Heart left ventricle (tissue), 16 donors: ENCODE data around the gene RAD51. TPM values are rescaled to one million over a fixed set of nuclear protein-coding genes. Genes with fewer than 3 reads are reported as not detected.
A peak's percentile ranks its signal among the peaks of the same experiment; 100 is the strongest.

Source experiments
- ATAC-seq, 4 donors: fragments of 200-7000 bp; cut with Tn5 transposase; one replicate each; pipeline ENCODE4 v1.9.1; 2020 to 2022; ENCODE audit warnings: moderate library complexity in 4 of 4, mild to moderate bottlenecking in 3 of 4, moderate number of reproducible peaks in 1 of 4
- DNase-seq, 5 donors: peaks; one replicate each; pipeline ENCODE4 v3.0.0-alpha.2; 2020
- H3K27ac ChIP-seq, 12 donors: fragments of 200-600 bp; sonication (generic) in 4 of 12; one replicate each; pipeline versions ENCODE4 v1.5.0 to v1.8.0; 2016 to 2022; ENCODE audit warnings: mild to moderate bottlenecking in 2 of 12
- H3K27me3 ChIP-seq, 9 donors: fragments of 200-600 bp; sonication (generic) in 2 of 9; one replicate each; pipeline versions ENCODE4 v1.5.1 to v1.8.0; 2016 to 2022; ENCODE audit warnings: mild to moderate bottlenecking in 3 of 9
- H3K36me3 ChIP-seq, 9 donors: fragments of 200-600 bp; sonication (generic) in 2 of 9; one replicate each; pipeline versions ENCODE4 v1.5.0 to v1.8.0; 2018 to 2022; ENCODE audit warnings: mild to moderate bottlenecking in 2 of 9
- H3K4me1 ChIP-seq, 12 donors: fragments of 200-600 bp; sonication (generic) in 4 of 12; one replicate each; pipeline versions ENCODE4 v1.5.0 to v1.8.0; 2016 to 2022; ENCODE audit warnings: mild to moderate bottlenecking in 3 of 12
- H3K4me3 ChIP-seq, 12 donors: fragments of 200-600 bp; sonication (generic) in 4 of 12; one replicate each; pipeline versions ENCODE4 v1.5.0 to v1.8.0; 2017 to 2022; ENCODE audit warnings: mild to moderate bottlenecking in 9 of 12, moderate library complexity in 4 of 12
- H3K9me3 ChIP-seq, 12 donors: fragments of 200-600 bp; sonication (generic) in 4 of 12; one replicate each; pipeline versions ENCODE4 v1.5.0 to v1.8.0; 2016 to 2022; ENCODE audit warnings: mild to moderate bottlenecking in 1 of 12
- CTCF ChIP-seq, 12 donors: fragments of 200-600 bp; sonication (generic) in 4 of 12; IDR thresholded peaks; one replicate each; pipeline versions ENCODE4 v1.5.0 to v1.8.0; 2018 to 2022; ENCODE audit warnings: antibody characterized with exemption in 12 of 12, mild to moderate bottlenecking in 5 of 12
- POLR2A ChIP-seq, 2 donors: fragments of 450-650 bp; IDR thresholded peaks; one replicate each; pipeline ENCODE4 v1.6.1; 2017; ENCODE audit warnings: antibody characterized with exemption in 2 of 2, mild to moderate bottlenecking in 2 of 2, moderate library complexity in 2 of 2
- WGBS, 4 donors: extraction: QIAGEN DNeasy Blood & Tissue Kit in 2 of 4; methylation state at CpG; one replicate each; pipeline versions ENCODE4 v1.1.5 to v1.1.7; 2013 to 2018; 5-methylcytosine and 5-hydroxymethylcytosine counted together
- intact Hi-C, 10 donors: fragments of 100-400 bp; cut with DNase I; formaldehyde crosslinking; loops; one replicate each; pipeline versions ENCODE4 v1.11.1 to v1.14.2; 2022
- polyA plus RNA-seq, 2 donors: library from polyadenylated mRNA; stranded (reverse); fragments of 200-250 nt; gene quantifications; one replicate each; pipeline ENCODE4 v1.2.3, GENCODE V29; 2013
- total RNA-seq, 9 donors: library from RNA; depleted of rRNA in 2 of 9; stranded (reverse); fragments of >200 nt in 2 of 9; fragmentation: NEBNext Ultra II Directional in 3 of 9; extraction: Animal tissue kit (Norgen Biotek cat#: 25700) in 3 of 9; gene quantifications; one replicate each; pipeline versions ENCODE4 v1.1.0 to v1.2.4, GENCODE V29; 2016 to 2023
- donor health status: ischemic (EF 13 %, LVEDD 7.1; RV severe dilation, severe dysfunction).
- donor health status: healthy with polysubstance abuse.
- donor health status: DM: no; HTN: yes; CAD: no.
- donor health status: DM: no; HTN: no; CAD: no.
- donor health status: ischemic (EF 25% LVEDD 6.9; RV normal size, moderate dysfunction).
- donor health status: ischemic (EF 25% LVEDD 5.7; RV mildly dilated, moderate dysfunction).
- donor health status: healthy.
- donor health status: DM: yes; HTN: yes; CAD: no.
- donor health status: ischemic (EF 35%, LVEDD 5.7; RV mildly dilated, moderate dysfunction).
- donor health status: nonischemic (EF 11% LVEDD 7.7; RV severe dilation, severe dysfunction).
- donor health status: DM: yes; HTN: yes; CAD: no.
- donor health status: PGD.
- donor health status: ischemic (EF 29% LVEDD 5.4; RV normal size, mild dysfunction).
- donor health status: nonischemic (EF 23%, LVEDD 6.1; RV moderate dilation, normal function).

Gene RAD51
- total and polyA plus RNA-seq, 11 donors = 0.15 to 3.9 (median 0.56) TPM; not detected in 2

GRCh38 chr15:40775007-40775406 is 80.0 kb downstream of the RAD51 start:
- DNase-seq (no peak), ATAC-seq (no peak)
- H3K27ac ChIP-seq = no peak overlapping the region
- H3K9me3 ChIP-seq = no peaks in the 10 kb centered on the region
- peaks cover 2 to 96% (median 85%) of the 10 kb centered on the region in 9 donors for H3K36me3 ChIP-seq
- intact Hi-C loops = no loop called here
- TF ChIP-seq CTCF (IDR thresholded peaks at IDR 0.05) (no peak), POLR2A (IDR thresholded peaks at IDR 0.05) (no peak)
- WGBS, 4 donors = 92 to 95% (median 94%) methylated on average over 7 to 10 of the region's 10 CpGs
- no peaks in the 10 kb centered on the region for H3K27me3 ChIP-seq
- peaks cover 0 to 13% (median 0%) of the 10 kb centered on the region in 12 donors for H3K4me1 ChIP-seq
- no peak overlapping the region for H3K4me3 ChIP-seq

GRCh38 chr15:40775740-40776536 is 81.0 kb downstream of the RAD51 start:
- DNase-seq (no peak), ATAC-seq (no peak)
- H3K36me3 ChIP-seq = peaks cover 2 to 93% (median 84%) of the 10 kb centered on the region in 9 donors
- intact Hi-C loops = no loop called here
- H3K27me3 ChIP-seq = no peaks in the 10 kb centered on the region
- WGBS, 4 donors = 91 to 96% (median 95%) methylated on average over 13 to 14 of the region's 14 CpGs
- H3K4me3 ChIP-seq = no peak overlapping the region
- H3K4me1 ChIP-seq = peaks cover 0 to 8% (median 0%) of the 10 kb centered on the region in 12 donors
- no peaks in the 10 kb centered on the region for H3K9me3 ChIP-seq
- no peak overlapping the region for H3K27ac ChIP-seq
- TF ChIP-seq CTCF (IDR thresholded peaks at IDR 0.05) (no peak), POLR2A (IDR thresholded peaks at IDR 0.05) (no peak)

GRCh38 chr15:40776537-40777141 is 81.7 kb downstream of the RAD51 start:
- TF ChIP-seq POLR2A (IDR thresholded peaks at IDR 0.05) = no peak
- TF ChIP-seq CTCF (IDR thresholded peaks at IDR 0.05) = no peak
- DNase-seq = no peak
- no peaks in the 10 kb centered on the region for H3K27me3 ChIP-seq
- no peak overlapping the region for H3K4me3 ChIP-seq
- WGBS, 4 donors = 83 to 86% (median 86%) methylated on average over 11 of the region's 11 CpGs
- intact Hi-C loops = no loop called here
- no peaks in the 10 kb centered on the region for H3K9me3 ChIP-seq
- no peak overlapping the region for H3K27ac ChIP-seq
- H3K4me1 ChIP-seq = peaks cover 0 to 8% (median 0%) of the 10 kb centered on the region in 12 donors
- peaks cover 2 to 86% (median 83%) of the 10 kb centered on the region in 9 donors for H3K36me3 ChIP-seq
- ATAC-seq = peak in 1 of 4 donors; percentile 32

Other genes starting within 250 kb of the RAD51 start
- gene CHST14, start 224.2 kb upstream of the RAD51 start, total RNA-seq = 10 to 100 TPM in 3 of 9 donors, 1 to 10 TPM in 6; 6.4 to 10.8 (median 8.6) TPM
- gene CHST14, start 224.2 kb upstream of the RAD51 start, polyA plus RNA-seq = 1 to 10 TPM; 6.0 to 6.2 TPM
- gene CCDC32, start 130.1 kb upstream of the RAD51 start, total RNA-seq = 10 to 100 TPM; 13.0 to 38.2 (median 23.6) TPM
- gene CCDC32, start 130.1 kb upstream of the RAD51 start, polyA plus RNA-seq = 10 to 100 TPM; 28.2 to 34.8 TPM
- gene RPUSD2, start 125.9 kb upstream of the RAD51 start, total RNA-seq = 10 to 100 TPM in 2 of 9 donors, 1 to 10 TPM in 7; 5.8 to 11.0 (median 9.0) TPM
- 1 to 10 TPM; 8.5 to 9.0 TPM for gene RPUSD2, start 125.9 kb upstream of the RAD51 start, polyA plus RNA-seq
- gene KNL1, start 100.9 kb upstream of the RAD51 start, total RNA-seq = 1 to 10 TPM in 4 of 9 donors, under 1 TPM in 4, not detected in 1; 0.11 to 5.9 (median 1.0) TPM
- under 1 TPM; 0.04 to 0.07 TPM for gene KNL1, start 100.9 kb upstream of the RAD51 start, polyA plus RNA-seq
- gene RMDN3, start 60.1 kb downstream of the RAD51 start, total RNA-seq = 10 to 100 TPM; 12.0 to 22.9 (median 18.5) TPM
- gene RMDN3, start 60.1 kb downstream of the RAD51 start, polyA plus RNA-seq = 10 to 100 TPM; 14.0 to 26.2 TPM
- gene GCHFR, start 68.9 kb downstream of the RAD51 start, total RNA-seq = 10 to 100 TPM in 2 of 9 donors, 1 to 10 TPM in 7; 1.6 to 24.0 (median 6.6) TPM
- 10 to 100 TPM in 1 of 2 donors, 1 to 10 TPM in 1; 5.1 to 12.7 TPM for gene GCHFR, start 68.9 kb downstream of the RAD51 start, polyA plus RNA-seq
- gene C15orf62, start 74.8 kb downstream of the RAD51 start, total RNA-seq = 1 to 10 TPM in 1 of 9 donors, under 1 TPM in 5, not detected in 3; 0.12 to 1.1 (median 0.18) TPM
- gene C15orf62, start 74.8 kb downstream of the RAD51 start, polyA plus RNA-seq = under 1 TPM; 0.06 to 0.30 TPM
- 10 to 100 TPM; 11.9 to 27.1 (median 18.8) TPM for gene ZFYVE19, start 111.9 kb downstream of the RAD51 start, total RNA-seq
- 10 to 100 TPM; 10.5 to 18.9 TPM for gene ZFYVE19, start 111.9 kb downstream of the RAD51 start, polyA plus RNA-seq
- 10 to 100 TPM in 8 of 9 donors, 1 to 10 TPM in 1; 7.6 to 19.7 (median 14.7) TPM for gene DNAJC17, start 112.3 kb downstream of the RAD51 start, total RNA-seq
- 10 to 100 TPM; 29.1 to 29.9 TPM for gene DNAJC17, start 112.3 kb downstream of the RAD51 start, polyA plus RNA-seq
- gene PPP1R14D, start 133.5 kb downstream of the RAD51 start, total RNA-seq = not detected
- not detected for gene PPP1R14D, start 133.5 kb downstream of the RAD51 start, polyA plus RNA-seq
- gene SPINT1, start 148.9 kb downstream of the RAD51 start, total RNA-seq = 1 to 10 TPM in 3 of 9 donors, under 1 TPM in 5, not detected in 1; 0.20 to 3.4 (median 0.76) TPM
- gene SPINT1, start 148.9 kb downstream of the RAD51 start, polyA plus RNA-seq = under 1 TPM; 0.11 to 0.39 TPM
- not detected for gene RHOV, start 179.1 kb downstream of the RAD51 start, total RNA-seq
- not detected for gene RHOV, start 179.1 kb downstream of the RAD51 start, polyA plus RNA-seq
- 10 to 100 TPM; 18.0 to 29.2 (median 23.1) TPM for gene VPS18, start 199.3 kb downstream of the RAD51 start, total RNA-seq
- gene VPS18, start 199.3 kb downstream of the RAD51 start, polyA plus RNA-seq = 10 to 100 TPM; 14.7 to 21.3 TPM
- gene DLL4, start 234.2 kb downstream of the RAD51 start, total RNA-seq = 10 to 100 TPM in 6 of 9 donors, 1 to 10 TPM in 3; 4.7 to 20.8 (median 13.5) TPM
- gene DLL4, start 234.2 kb downstream of the RAD51 start, polyA plus RNA-seq = 10 to 100 TPM in 1 of 2 donors, 1 to 10 TPM in 1; 6.8 to 11.1 TPM